OCI-LY1 (cell line): Measurements from ENCODE around the gene ATP9B.

Experiments used
- H2AFZ ChIP-seq: fragments of 200-600 bp; sonication (generic), shearing (Covaris generic); 2 replicates; pipeline ENCODE4 v1.6.0; 2014; ENCODE audit warnings: antibody characterized with exemption, mild to moderate bottlenecking, low read length
- H3F3A ChIP-seq: fragments of 200-600 bp; sonication (generic), shearing (Covaris generic); 2 replicates; pipeline ENCODE4 v1.6.0; 2014; ENCODE audit warnings: mild to moderate bottlenecking, antibody characterized with exemption, low read length, moderate library complexity; ENCODE audit not compliant: insufficient read depth
- H3K27ac ChIP-seq: fragments of 200-600 bp; sonication (generic); 2 replicates; pipeline ENCODE4 v1.5.1; 2014; ENCODE audit warnings: low read length, mixed run types, mild to moderate bottlenecking, low read depth; ENCODE audit not compliant: poor library complexity, severe bottlenecking
- H3K27me3 ChIP-seq: fragments of 200-600 bp; sonication (generic); 2 replicates; pipeline ENCODE4 v1.6.0; 2014; ENCODE audit warnings: antibody characterized with exemption, mild to moderate bottlenecking, low read length, moderate library complexity; ENCODE audit not compliant: insufficient read depth
- H3K36me3 ChIP-seq: fragments of 200-600 bp; sonication (generic); 2 replicates; pipeline ENCODE4 v1.6.1; 2014; ENCODE audit warnings: mild to moderate bottlenecking, antibody characterized with exemption, low read length, moderate library complexity, mixed read lengths; ENCODE audit not compliant: insufficient read depth
- H3K4me1 ChIP-seq: fragments of 200-600 bp; sonication (generic); 2 replicates; pipeline ENCODE4 v1.5.1; 2014; ENCODE audit warnings: mild to moderate bottlenecking, low read length, moderate library complexity; ENCODE audit not compliant: insufficient read depth, severe bottlenecking
- H3K4me2 ChIP-seq: fragments of 200-600 bp; sonication (generic), shearing (Covaris generic); 2 replicates; pipeline ENCODE4 v1.6.1; 2014; ENCODE audit warnings: low read length
- H3K4me3 ChIP-seq: fragments of 200-600 bp; sonication (generic); 2 replicates; pipeline ENCODE4 v1.5.1; 2014; ENCODE audit warnings: low read length, low read depth, mild to moderate bottlenecking, mixed read lengths; ENCODE audit not compliant: poor library complexity, severe bottlenecking
- H3K79me2 ChIP-seq: fragments of 200-600 bp; shearing (Covaris generic); 2 replicates; pipeline ENCODE4 v1.6.1; 2016; ENCODE audit warnings: mixed run types, low read length, mixed read lengths; ENCODE audit not compliant: insufficient read depth
- H3K9ac ChIP-seq: fragments of 200-600 bp; sonication (generic), shearing (Covaris generic); 2 replicates; pipeline ENCODE4 v1.6.1; 2014; ENCODE audit warnings: mild to moderate bottlenecking, low read length, mixed read lengths
- H3K9me2 ChIP-seq: fragments of 200-600 bp; sonication (generic), shearing (Covaris generic); 2 replicates; pipeline ENCODE4 v1.6.1; 2014; ENCODE audit warnings: low read depth, mild to moderate bottlenecking, low read length, mixed read lengths
- H3K9me3 ChIP-seq: fragments of 200-600 bp; shearing (Covaris generic); 2 replicates; pipeline ENCODE4 v1.6.1; 2014; ENCODE audit warnings: low read length, mixed read lengths
- H4K20me1 ChIP-seq: fragments of 200-600 bp; sonication (generic), shearing (Covaris generic); 2 replicates; pipeline ENCODE4 v1.6.0; 2016; ENCODE audit warnings: mild to moderate bottlenecking, low read length; ENCODE audit not compliant: insufficient read depth
- CTCF ChIP-seq: fragments of 200-600 bp; sonication (generic), shearing (Covaris generic); IDR thresholded peaks from 2 replicates; pipeline ENCODE4 v1.5.1; 2017; ENCODE audit warnings: mild to moderate bottlenecking, antibody characterized with exemption, low read length, moderate library complexity, mixed read lengths
- EZH2 ChIP-seq: fragments of 200-600 bp; sonication (generic), shearing (Covaris generic); IDR thresholded peaks from 2 replicates; pipeline ENCODE4 v1.8.0; 2017; ENCODE audit warnings: borderline replicate concordance, mixed run types, mild to moderate bottlenecking, antibody characterized with exemption, low read length, moderate library complexity, mixed read lengths

The ATP9B gene

GRCh38 chr18:79275992-79276391 is 206.8 kb downstream of the ATP9B start:
- Histone ChIP-seq H3K79me2 (no peaks in the 10 kb centered on the region), H3K27me3 (no peaks in the 10 kb centered on the region), H3K9me2 (no peaks in the 10 kb centered on the region), H4K20me1 (no peaks in the 10 kb centered on the region), H3K4me1 (peaks cover 17% of the 10 kb centered on the region), H3K9me3 (no peaks in the 10 kb centered on the region), H3K36me3 (0 out of 2 replicates have a peak, but pooled peaks cover 11% of the 10 kb centered on the region), H3K27ac (peak overlapping the region; percentile 10), H3K4me2 (peak overlapping the region; percentile 27; the same call in 1 of the 2 replicates), H3K4me3 (no peak overlapping the region), H3F3A (no peaks in the 10 kb centered on the region), H3K9ac (no peak overlapping the region; the same call in 1 of the 2 replicates), H2AFZ (no peak overlapping the region)
- TF ChIP-seq EZH2 (no peak), CTCF (no peak)

- Histone ChIP-seq H3K79me2 (no peaks in the 10 kb centered on the region), H3K9ac (no peak overlapping the region), H3K27ac (no peak overlapping the region), H3K9me2 (no peaks in the 10 kb centered on the region), H3K27me3 (no peaks in the 10 kb centered on the region), H3F3A (no peaks in the 10 kb centered on the region), H2AFZ (no peak overlapping the region), H3K36me3 (0 out of 2 replicates have a peak, but pooled peaks cover 3% of the 10 kb centered on the region), H3K9me3 (no peaks in the 10 kb centered on the region), H4K20me1 (no peaks in the 10 kb centered on the region), H3K4me1 (peaks cover 17% of the 10 kb centered on the region), H3K4me2 (no peak overlapping the region), H3K4me3 (no peak overlapping the region)
- no peak for TF ChIP-seq EZH2
- no peak for TF ChIP-seq CTCF
These were observed 209.7 kb downstream of the ATP9B start for GRCh38 chr18:79278896-79279295.

- Histone ChIP-seq H3K9me2 (no peaks in the 10 kb centered on the region), H3K9me3 (no peaks in the 10 kb centered on the region), H3K79me2 (no peaks in the 10 kb centered on the region), H3F3A (no peaks in the 10 kb centered on the region), H3K27me3 (no peaks in the 10 kb centered on the region), H3K27ac (no peak overlapping the region), H3K4me2 (no peak overlapping the region), H3K4me3 (no peak overlapping the region), H3K36me3 (0 out of 2 replicates have a peak, but pooled peaks cover 3% of the 10 kb centered on the region), H4K20me1 (no peaks in the 10 kb centered on the region), H3K4me1 (no peaks in the 10 kb centered on the region), H3K9ac (no peak overlapping the region), H2AFZ (no peak overlapping the region)
- TF ChIP-seq EZH2: no peak
- no peak for TF ChIP-seq CTCF
These were observed 214.1 kb downstream of the ATP9B start for GRCh38 chr18:79283131-79283810.
